GM23248 (cell line): ENCODE results near the gene ADAD2. TPM values are rescaled to one million over a fixed set of nuclear protein-coding genes. Genes with fewer than 3 reads are reported as not detected.

Source experiments
- DNase-seq: peaks from one replicate; pipeline ENCODE4 v3.0.0-alpha.2; 2015
- H2AFZ ChIP-seq: fragments of 200-600 bp; sonication (generic); 2 replicates; pipeline ENCODE4 v1.6.1; 2016; ENCODE audit warnings: antibody characterized with exemption
- H3F3A ChIP-seq: fragments of 200-600 bp; sonication (generic); 2 replicates; pipeline ENCODE4 v1.6.1; 2016; ENCODE audit warnings: mild to moderate bottlenecking, antibody characterized with exemption, mixed run types; ENCODE audit not compliant: insufficient read depth
- H3K27ac ChIP-seq: fragments of 200-600 bp; sonication (generic); 2 replicates; pipeline ENCODE4 v1.5.1; 2016; ENCODE audit warnings: mild to moderate bottlenecking
- H3K27me3 ChIP-seq: fragments of 200-600 bp; sonication (generic); replicated peaks from 2 replicates; pipeline ENCODE4 v1.6.1; 2016; ENCODE audit warnings: mild to moderate bottlenecking; ENCODE audit not compliant: insufficient read depth
- H3K36me3 ChIP-seq: fragments of 200-600 bp; sonication (generic); 2 replicates; pipeline ENCODE4 v1.6.1; 2016; ENCODE audit warnings: low read depth, mild to moderate bottlenecking
- H3K4me1 ChIP-seq: fragments of 200-600 bp; sonication (generic); 2 replicates; pipeline ENCODE4 v1.6.1; 2016; ENCODE audit warnings: mild to moderate bottlenecking; ENCODE audit not compliant: insufficient read depth
- H3K4me2 ChIP-seq: fragments of 200-600 bp; sonication (generic); one replicate; pipeline ENCODE4 v1.6.1; 2016; ENCODE audit warnings: mild to moderate bottlenecking; ENCODE audit not compliant: unreplicated experiment
- H3K4me3 ChIP-seq: fragments of 200-600 bp; sonication (generic); 2 replicates; pipeline ENCODE4 v1.5.1; 2016; ENCODE audit warnings: mild to moderate bottlenecking
- H3K79me2 ChIP-seq: fragments of 200-600 bp; sonication (generic); 2 replicates; pipeline ENCODE4 v1.6.1; 2016; ENCODE audit warnings: mild to moderate bottlenecking; ENCODE audit not compliant: insufficient read depth
- H3K9ac ChIP-seq: fragments of 200-600 bp; sonication (generic); 2 replicates; pipeline ENCODE4 v1.6.1; 2016; ENCODE audit warnings: mild to moderate bottlenecking
- H3K9me2 ChIP-seq: fragments of 200-600 bp; sonication (generic); 2 replicates; pipeline ENCODE4 v1.6.1; 2016; ENCODE audit warnings: mixed run types, mild to moderate bottlenecking, moderate library complexity; ENCODE audit not compliant: insufficient read depth
- H3K9me3 ChIP-seq: fragments of 200-600 bp; sonication (generic); one replicate; pipeline ENCODE4 v1.6.1; 2017; ENCODE audit warnings: low read depth
- H4K20me1 ChIP-seq: fragments of 200-600 bp; sonication (generic); 2 replicates; pipeline ENCODE4 v1.6.0; 2016; ENCODE audit not compliant: insufficient read depth
- EZH2 ChIP-seq: fragments of 200-600 bp; sonication (generic); IDR thresholded peaks from 2 replicates; pipeline ENCODE4 v1.6.1; 2018; ENCODE audit warnings: antibody characterized with exemption, mild to moderate bottlenecking; ENCODE audit not compliant: insufficient read depth, poor library complexity, severe bottlenecking
- EZH2phosphoT487 ChIP-seq: fragments of 200-600 bp; sonication (generic); IDR thresholded peaks from 2 replicates; pipeline ENCODE4 v1.6.1; 2018; ENCODE audit warnings: antibody characterized with exemption, moderate library complexity, mild to moderate bottlenecking, low read depth; ENCODE audit not compliant: insufficient read depth
- WGBS, 2 experiments: methylation state at CpG; one replicate each; pipeline ENCODE4 v1.1.6; 2015 to 2017; ENCODE audit warnings: low lambda C conversion rate in 2 of 2, low coverage in 1 of 2; ENCODE audit errors: missing lambda C conversion rate in 2 of 2; 5-methylcytosine and 5-hydroxymethylcytosine counted together
- in situ Hi-C: fragments of 300-500 bp; cut with MboI; formaldehyde crosslinking; loops from 2 replicates; pipeline ENCODE4 v1.15.0; 2020
- polyA plus RNA-seq: library from polyadenylated mRNA; unstranded; fragments of >200 nt; fragmentation: Nextera tagmentation; extraction: Ambion mirVana; gene quantifications from 2 replicates; pipeline ENCODE4 v1.2.1, GENCODE V29; 2016
- total RNA-seq: library from RNA; depleted of rRNA; stranded (reverse); fragments of >200 nt; shearing (Covaris generic); gene quantifications from 2 replicates; pipeline ENCODE4 v1.2.3, GENCODE V29; 2014

The ADAD2 gene
- total and polyA plus RNA-seq, 2 experiments from 2014 or later, result not detected

DNA sequence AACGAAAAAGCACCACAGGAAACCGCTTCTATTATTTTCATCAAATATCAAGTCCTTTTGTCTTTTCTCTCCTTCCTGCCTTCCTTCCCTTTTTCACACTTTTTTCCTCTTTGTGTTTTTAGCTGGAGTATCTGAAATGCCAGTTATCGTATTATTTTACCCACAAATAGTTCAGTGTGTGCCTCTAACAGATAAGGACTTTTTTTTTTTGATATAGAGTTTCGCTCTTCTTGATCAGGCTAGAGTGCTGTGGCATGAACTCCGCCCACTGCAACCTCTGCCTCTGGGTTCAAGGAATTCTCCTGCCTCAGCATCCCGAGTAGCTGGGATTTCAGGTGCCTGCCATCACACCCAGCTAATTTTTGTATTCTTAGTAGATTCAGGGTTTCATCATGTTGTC lies 35.2 kb upstream of the ADAD2 start:
- in situ Hi-C loops, result no loop called here
- no peaks in the 10 kb centered on the region for H3F3A ChIP-seq
- H3K4me2 ChIP-seq, result no peak overlapping the region
- no peaks in the 10 kb centered on the region for H3K9me3 ChIP-seq
- H2AFZ ChIP-seq, result no peak overlapping the region
- no peaks in the 10 kb centered on the region for H3K79me2 ChIP-seq
- H3K4me1 ChIP-seq, result no peaks in the 10 kb centered on the region
- no peak overlapping the region for H3K4me3 ChIP-seq
- H4K20me1 ChIP-seq, result no peaks in the 10 kb centered on the region
- 89 to 91% methylated on average over 6 of the region's 6 CpGs for WGBS, 2 experiments
- no peaks in the 10 kb centered on the region for H3K36me3 ChIP-seq
- no peak overlapping the region for H3K9ac ChIP-seq
- no peak overlapping the region for H3K27ac ChIP-seq
- peaks cover 21% of the 10 kb centered on the region for H3K27me3 ChIP-seq
- H3K9me2 ChIP-seq, result no peaks in the 10 kb centered on the region
- no peak for DNase-seq
- no peak for TF ChIP-seq EZH2phosphoT487

DNA sequence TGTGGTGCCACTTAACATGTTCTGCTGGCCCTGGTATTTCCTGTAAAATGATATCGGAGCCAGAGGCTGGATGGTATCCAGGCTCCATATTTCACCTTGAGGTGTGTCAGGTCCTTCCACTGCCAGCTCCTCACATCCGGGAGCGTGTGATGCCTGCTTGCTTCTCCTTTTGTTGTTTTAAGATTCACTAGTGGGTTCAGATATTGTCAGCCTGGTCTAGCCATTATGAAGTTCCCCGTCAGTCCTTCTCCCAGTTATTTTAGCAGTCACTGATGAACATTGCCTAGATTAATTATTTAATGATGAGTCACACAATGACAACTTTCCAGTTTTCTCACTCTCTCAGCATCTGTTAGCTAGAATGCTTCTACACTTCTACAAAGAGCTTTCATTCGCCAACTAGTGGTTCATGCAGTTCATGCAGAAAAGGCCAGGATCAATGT lies 34.6 kb upstream of the ADAD2 start:
- peak; percentile 42 for DNase-seq
- TF ChIP-seq EZH2, result no peak
- no peak for TF ChIP-seq EZH2phosphoT487
- H3K9me3 ChIP-seq, result no peaks in the 10 kb centered on the region

DNA sequence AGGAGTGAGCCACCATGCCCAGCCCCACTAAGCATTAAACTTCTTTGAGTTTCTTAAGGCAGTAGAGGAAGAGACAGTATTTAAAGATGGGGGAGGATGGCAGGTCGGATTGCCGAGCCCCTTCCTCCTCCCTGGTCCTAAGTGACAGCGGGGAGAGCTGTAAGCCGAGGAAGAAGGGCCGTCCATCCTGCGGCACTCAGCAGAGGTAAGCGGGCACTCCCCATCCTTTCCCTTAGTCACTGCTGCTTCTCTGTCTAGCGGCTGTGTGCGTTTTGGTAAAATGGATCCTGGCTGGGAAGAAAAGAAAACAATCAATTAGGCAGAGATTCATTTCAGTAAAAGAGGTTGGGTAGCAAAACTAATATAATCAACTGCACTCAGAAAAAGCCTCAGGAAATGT lies 31.9 kb upstream of the ADAD2 start:
- Histone ChIP-seq H3K4me1 (no peaks in the 10 kb centered on the region), H3K27me3 (peaks cover 25% of the 10 kb centered on the region), H2AFZ (no peak overlapping the region), H3K9me3 (no peaks in the 10 kb centered on the region), H3K36me3 (no peaks in the 10 kb centered on the region), H3K27ac (no peak overlapping the region), H3F3A (no peaks in the 10 kb centered on the region), H3K9me2 (no peaks in the 10 kb centered on the region), H3K9ac (no peak overlapping the region), H4K20me1 (no peaks in the 10 kb centered on the region), H3K79me2 (no peaks in the 10 kb centered on the region), H3K4me3 (no peak overlapping the region), H3K4me2 (no peak overlapping the region)
- in situ Hi-C loops, result no loop called here
- 15 to 22% methylated on average over 9 of the region's 9 CpGs for WGBS, 2 experiments
- no peak for TF ChIP-seq EZH2
- no peak for TF ChIP-seq EZH2phosphoT487
- DNase-seq, result peak; percentile 11

More for the DNA sequence above, 34.6 kb upstream of the ADAD2 start:
- no peaks in the 10 kb centered on the region for H3K4me1 ChIP-seq
- H3K36me3 ChIP-seq, result no peaks in the 10 kb centered on the region
- H3K27ac ChIP-seq, result no peak overlapping the region
- no peaks in the 10 kb centered on the region for H3K79me2 ChIP-seq
- no peaks in the 10 kb centered on the region for H3K9me2 ChIP-seq
- H3K4me2 ChIP-seq, result no peak overlapping the region
- H4K20me1 ChIP-seq, result no peaks in the 10 kb centered on the region
- no peak overlapping the region for H2AFZ ChIP-seq
- 22 to 24% methylated on average over 5 of the region's 5 CpGs for WGBS, 2 experiments
- no peaks in the 10 kb centered on the region for H3F3A ChIP-seq
- H3K9ac ChIP-seq, result no peak overlapping the region
- peaks cover 21% of the 10 kb centered on the region for H3K27me3 ChIP-seq
- H3K4me3 ChIP-seq, result no peak overlapping the region
- in situ Hi-C loops, result no loop called here

DNA sequence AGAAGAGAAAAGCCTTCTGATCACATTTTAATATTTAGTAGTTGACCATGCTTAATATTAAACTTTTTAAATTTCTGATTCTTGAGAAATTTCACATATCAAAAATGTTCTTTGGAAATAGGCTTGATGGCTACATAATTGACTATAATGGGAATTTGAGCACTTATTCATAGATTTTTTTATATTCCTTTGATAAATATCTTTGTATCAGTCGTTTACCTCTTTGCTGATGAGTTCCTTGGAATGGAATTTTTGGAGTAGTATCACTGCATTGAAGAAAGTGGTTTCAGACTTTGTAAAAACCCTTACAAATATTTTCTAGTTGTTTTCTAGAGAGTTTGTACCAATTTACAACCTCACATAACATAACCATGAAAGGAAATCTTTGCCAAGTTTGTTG lies 31.2 kb upstream of the ADAD2 start:
- WGBS, 2 experiments, result 37 to 44% methylated on average over 1 of the region's 1 CpG

DNA sequence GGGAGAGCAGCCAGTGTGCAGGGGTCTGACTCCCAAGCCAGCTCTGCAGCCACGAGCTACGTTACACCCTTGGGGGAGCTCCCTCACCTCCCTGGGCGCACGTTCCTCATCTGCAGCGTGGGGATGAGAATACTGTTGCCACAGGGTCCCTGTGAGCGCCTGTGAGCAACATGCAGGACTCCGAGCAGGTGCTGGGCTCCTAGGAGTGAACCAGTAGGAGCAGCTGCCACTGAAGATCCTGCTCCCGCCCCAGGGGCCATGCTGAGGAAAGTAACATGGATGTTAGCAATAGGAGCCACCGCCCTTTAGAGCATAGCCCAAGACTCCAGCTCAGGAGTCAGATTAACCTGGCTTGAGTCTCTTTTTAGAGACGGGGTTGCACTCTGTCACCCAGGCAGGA lies 29.9 kb upstream of the ADAD2 start:
- H3K4me2 ChIP-seq, result no peak overlapping the region
- in situ Hi-C loops, result no loop called here
- H4K20me1 ChIP-seq, result no peaks in the 10 kb centered on the region
- H3K9me2 ChIP-seq, result no peaks in the 10 kb centered on the region
- no peaks in the 10 kb centered on the region for H3K36me3 ChIP-seq
- TF ChIP-seq EZH2phosphoT487, result no peak
- no peak for TF ChIP-seq EZH2
- no peaks in the 10 kb centered on the region for H3F3A ChIP-seq
- H2AFZ ChIP-seq, result no peak overlapping the region
- H3K9ac ChIP-seq, result no peak overlapping the region
- H3K27ac ChIP-seq, result no peak overlapping the region
- WGBS, 2 experiments, result 61 to 66% methylated on average over 10 of the region's 10 CpGs
- DNase-seq, result no peak
- no peaks in the 10 kb centered on the region for H3K79me2 ChIP-seq
- no peak overlapping the region for H3K4me3 ChIP-seq
- peaks cover 40% of the 10 kb centered on the region for H3K27me3 ChIP-seq
- no peaks in the 10 kb centered on the region for H3K4me1 ChIP-seq
- H3K9me3 ChIP-seq, result no peaks in the 10 kb centered on the region

More for the DNA sequence above, 31.2 kb upstream of the ADAD2 start:
- Histone ChIP-seq H4K20me1 (no peaks in the 10 kb centered on the region), H3K27ac (no peak overlapping the region), H3F3A (no peaks in the 10 kb centered on the region), H3K9me2 (no peaks in the 10 kb centered on the region), H3K4me2 (no peak overlapping the region), H2AFZ (no peak overlapping the region), H3K4me3 (no peak overlapping the region), H3K9me3 (no peaks in the 10 kb centered on the region), H3K79me2 (no peaks in the 10 kb centered on the region), H3K36me3 (no peaks in the 10 kb centered on the region), H3K4me1 (no peaks in the 10 kb centered on the region), H3K27me3 (peaks cover 32% of the 10 kb centered on the region), H3K9ac (no peak overlapping the region)
- TF ChIP-seq EZH2phosphoT487 (no peak), EZH2 (no peak)
- no peak for DNase-seq
- in situ Hi-C loops, result no loop called here
